GM18519 (cell line): ENCODE measurements around the gene NXPE3.
A peak's percentile ranks its signal among the peaks of the same experiment; 100 is the strongest.
"Not testable (repeated sequence)": the region's sequence is repeated elsewhere in the genome, so short reads cannot be mapped to it uniquely, and the experiment has no call there.

Experiments used
- ATAC-seq: cut with Tn5 transposase; IDR thresholded peaks from one replicate; pipeline ENCODE4 v1.9.1; 2021; ENCODE audit warnings: mild to moderate bottlenecking, moderate library complexity; ENCODE audit not compliant: unreplicated experiment, low FRiP score

NXPE3 gene

DNA sequence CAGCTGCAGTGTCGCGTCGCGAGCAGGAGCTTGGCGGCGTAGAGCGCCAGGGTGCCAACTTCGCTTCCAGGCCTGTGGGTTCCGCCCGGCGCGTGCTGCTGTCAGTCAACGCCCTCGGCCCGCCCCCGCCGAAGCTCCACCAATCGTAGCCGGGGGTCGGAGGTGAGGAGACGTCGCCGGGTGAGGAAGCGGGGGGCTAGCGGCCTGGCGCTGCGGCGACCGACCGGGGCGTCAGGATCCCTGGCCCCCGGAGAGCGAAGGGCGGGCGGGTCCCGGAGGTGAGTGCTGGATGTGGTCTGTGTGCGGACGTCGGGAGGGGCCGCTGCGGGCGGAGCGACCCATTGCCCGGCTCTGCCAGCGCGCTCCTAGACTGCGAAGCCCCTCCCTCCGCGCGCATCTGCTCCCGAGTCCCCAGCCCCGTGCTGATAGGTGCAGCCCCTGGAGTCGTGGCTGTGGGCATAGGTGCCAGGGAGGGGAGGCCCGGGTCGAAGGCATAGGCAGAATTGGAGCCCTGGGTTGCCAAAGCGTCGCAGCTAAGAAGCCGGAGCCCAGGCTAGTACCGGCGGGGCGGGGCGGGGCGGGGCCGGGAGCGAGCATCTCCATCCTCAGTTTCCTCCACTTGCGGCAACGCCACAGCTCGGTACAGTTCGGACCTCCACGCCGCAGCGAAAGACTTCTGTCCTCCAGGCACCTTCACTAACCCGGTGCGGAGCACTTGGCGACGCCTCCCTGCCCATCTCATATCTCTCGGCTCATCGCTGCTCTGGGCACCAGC is at the start of gene NXPE3:
TSS of gene NXPE3 (plus strand) at position 165 of the 775 bp plus-strand sequence. CDS start 6,386 bp downstream, outside the sequence.
- peak; percentile 83 for ATAC-seq

DNA sequence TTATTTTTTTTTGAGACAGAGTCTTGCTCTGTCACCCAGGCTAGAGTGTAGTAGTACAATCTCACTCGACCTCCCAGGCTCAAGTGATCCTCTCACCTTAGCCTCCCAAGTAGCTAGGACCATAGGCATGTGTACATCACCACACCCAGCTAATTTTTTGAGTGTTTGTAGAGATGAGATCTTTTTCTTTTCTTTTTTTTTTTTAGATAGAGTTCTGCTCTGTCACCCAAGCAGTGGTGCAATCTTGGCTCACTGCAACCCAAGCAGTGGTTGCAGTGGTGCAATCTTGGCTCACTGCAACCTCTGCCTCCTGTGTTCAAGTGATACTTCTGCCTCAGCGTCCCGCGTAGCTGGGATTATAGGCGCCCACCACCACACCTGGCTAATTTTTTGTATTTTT is 49.4 kb upstream of the NXPE3 start:
- ATAC-seq, result no peak

DNA sequence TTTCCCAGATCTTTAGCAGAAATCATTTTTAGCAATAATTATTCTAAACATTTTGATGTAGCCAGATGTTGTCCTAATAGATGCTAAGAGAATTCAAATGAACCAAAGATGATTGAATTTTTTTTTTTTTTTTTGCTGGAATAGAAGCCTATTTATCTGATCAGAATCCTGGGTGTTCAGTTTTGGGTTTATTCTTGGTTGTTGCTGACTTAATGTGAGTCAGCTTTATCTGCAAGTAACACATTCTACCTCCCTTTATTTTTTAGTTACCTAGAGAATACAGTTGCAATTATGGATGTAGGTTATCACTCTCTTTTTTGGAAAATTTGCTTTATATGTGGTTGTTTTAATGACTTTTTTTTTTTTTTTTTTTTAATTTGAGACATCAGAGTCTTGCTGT is 48.2 kb upstream of the NXPE3 start:
- ATAC-seq, result no peak

DNA sequence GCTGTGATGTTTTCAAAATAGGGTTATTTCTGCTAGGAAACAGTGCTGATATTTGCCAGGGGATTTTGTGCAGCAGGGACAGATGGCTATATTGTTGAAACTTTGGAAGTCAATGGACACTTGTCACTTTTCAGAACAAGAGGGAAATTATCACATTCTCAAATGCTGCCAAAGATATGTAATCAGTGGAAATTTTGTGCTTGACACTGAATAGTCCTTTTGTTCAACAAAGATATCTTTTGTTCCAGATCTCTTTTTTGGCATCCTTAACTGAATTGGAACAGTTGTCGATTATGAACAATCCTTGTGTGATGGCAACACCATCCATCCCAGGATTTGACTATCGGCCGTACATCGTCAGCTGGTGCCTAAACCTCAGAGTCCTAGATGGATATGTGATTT is 46.8 kb upstream of the NXPE3 start:
- no peak for ATAC-seq

DNA sequence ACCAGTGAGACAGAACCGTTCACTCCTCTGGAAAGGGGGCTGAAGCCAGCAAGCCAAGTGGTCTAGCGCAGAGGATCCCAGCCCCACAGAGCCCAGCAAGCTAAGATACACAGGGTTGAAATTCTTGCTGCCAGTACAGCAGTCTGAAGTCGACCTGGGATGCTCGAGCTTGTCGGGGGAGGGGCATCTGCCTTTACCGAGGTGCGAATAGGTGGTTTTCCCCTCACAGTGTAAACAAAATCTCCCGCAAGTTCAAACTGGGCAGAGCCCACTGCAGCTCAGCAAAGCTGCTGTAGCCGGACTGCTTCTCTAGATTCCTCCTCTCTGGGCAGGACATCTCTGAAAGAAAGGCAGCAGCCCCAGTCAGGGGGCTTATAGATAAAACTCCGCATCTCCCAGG is 43.2 kb upstream of the NXPE3 start:
- ATAC-seq, result no peak

DNA sequence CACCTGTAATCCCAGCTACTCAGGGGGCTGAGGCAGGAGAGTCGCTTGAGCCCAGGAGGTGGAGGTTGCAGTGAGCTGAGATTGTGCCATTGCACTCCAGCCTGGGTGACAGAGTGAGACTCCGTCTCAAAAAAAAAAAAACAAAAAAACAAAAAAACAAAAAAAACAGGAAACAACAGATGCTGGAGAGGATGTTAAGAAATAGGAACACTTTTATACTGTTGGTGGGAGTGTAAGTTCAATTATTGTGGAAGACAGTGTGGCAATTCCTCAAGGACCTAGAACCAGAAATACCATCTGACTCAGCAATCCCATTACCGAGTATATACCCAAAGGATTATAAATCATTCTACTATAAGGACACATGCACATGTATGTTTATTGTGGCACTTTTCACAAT is 37.1 kb upstream of the NXPE3 start:
- ATAC-seq, result not testable (repeated sequence)

DNA sequence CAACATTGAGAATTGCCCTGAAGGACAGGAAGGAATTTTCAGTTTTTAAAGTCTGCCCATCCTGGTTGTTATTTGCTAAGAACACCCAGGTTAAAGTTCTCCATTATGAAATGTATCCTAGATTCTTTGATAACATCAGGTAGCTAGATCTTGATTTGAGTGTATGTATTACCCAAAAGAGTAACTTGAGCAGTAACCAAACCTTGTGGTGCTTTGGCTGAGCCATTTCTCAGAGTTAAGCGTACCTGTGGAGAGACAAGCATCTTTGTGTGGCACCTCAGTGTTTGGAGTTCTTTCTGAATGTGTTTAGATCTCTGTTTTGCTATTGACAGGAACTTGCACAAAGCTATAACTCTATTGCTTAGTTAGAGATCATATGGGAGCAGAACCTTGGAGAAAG is 34.2 kb upstream of the NXPE3 start:
- no peak for ATAC-seq

DNA sequence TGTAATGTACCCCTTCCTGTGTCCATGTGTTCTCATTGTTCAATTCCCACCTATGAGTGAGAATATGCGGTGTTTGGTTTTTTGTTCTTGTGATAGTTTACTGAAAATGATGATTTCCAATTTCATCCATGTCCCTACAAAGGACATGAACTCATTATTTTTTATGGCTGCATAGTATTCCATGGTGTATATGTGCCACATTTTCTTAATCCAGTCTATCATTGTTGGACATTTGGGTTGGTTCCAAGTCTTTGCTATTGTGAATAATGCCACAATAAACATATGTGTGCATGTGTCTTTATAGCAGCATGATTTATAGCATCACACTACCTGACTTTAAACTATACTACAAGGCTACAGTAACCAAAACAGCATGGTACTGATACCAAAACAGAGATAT is 33.1 kb upstream of the NXPE3 start:
- not testable (repeated sequence) for ATAC-seq

DNA sequence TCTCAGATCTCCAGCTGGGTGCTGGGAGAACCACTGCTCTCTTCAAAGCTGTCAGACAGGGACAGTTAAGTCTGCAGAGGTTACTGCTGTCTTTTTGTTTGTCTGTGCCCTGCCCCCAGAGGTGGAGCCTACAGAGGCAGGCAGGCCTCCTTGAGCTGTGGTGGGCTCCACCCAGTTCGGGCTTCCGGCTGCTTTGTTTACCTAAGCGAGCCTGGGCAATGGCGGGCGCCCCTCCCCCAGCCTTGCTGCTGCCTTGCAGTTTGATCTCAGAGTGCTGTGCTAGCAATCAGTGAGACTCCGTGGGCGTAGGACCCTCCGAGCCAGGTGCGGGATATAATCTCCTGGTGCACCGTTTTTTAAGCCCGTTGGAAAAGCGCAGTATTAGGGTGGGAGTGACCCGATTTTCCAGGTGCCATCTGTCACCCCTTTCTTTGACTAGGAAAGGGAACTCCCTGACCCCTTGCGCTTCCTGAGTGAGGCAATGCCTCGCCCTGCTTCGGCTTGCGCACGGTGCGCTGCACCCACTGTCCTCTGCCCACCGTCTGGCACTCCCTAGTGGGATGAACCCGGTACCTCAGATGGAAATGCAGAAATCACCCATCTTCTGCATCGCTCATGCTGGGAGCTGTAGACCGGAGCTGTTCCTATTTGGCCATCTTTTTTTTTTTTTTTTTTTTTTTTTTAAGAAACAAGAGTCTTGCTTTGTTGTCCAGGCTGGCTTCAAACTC is 25.5 kb upstream of the NXPE3 start:
- ATAC-seq, result not testable (repeated sequence)

DNA sequence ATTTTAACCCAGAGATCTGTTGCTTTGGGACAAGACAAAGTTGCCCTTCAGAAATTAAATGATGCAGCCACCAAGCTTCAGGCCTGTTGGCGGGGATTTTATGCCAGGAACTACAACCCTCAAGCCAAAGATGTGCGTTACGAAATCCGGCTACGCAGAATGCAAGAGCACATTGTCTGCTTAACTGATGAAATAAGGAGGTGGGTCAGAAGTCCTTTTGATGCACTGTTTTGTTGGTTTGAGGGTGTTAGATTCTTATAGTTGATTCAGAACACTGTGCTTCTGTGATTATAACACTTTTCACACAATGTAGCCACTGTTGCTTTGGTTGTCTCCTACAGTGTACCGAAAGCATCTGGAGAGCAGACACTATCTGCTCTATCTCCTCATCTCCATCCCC is 20.8 kb upstream of the NXPE3 start:
- no peak for ATAC-seq

DNA sequence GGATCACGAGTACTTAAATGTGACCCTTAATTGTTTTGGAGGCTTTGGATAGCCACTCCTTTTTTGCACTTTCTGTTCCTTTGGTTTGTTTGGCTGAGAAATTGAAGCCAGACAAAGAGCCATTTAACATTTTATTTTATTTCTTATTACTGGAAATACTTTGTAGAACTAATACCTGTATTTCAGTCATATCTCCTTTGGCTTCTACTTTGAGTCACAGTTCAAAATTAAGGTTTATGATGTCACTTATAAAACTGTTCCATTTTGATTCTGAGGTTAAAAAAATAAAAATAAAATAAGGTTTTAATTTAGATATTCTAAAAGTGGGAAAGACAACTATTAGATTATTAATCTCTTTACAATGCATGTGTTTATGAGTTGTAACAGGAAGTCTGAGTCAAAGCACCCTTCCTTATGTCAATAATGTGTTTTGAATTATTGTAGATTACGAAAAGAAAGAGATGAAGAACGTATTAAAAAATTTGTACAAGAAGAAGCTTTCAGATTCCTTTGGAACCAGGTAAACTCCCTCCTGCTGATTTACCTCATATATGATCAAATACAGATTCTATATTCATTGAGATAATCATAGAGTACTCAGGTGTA is 16.9 kb upstream of the NXPE3 start:
- ATAC-seq, result no peak

DNA sequence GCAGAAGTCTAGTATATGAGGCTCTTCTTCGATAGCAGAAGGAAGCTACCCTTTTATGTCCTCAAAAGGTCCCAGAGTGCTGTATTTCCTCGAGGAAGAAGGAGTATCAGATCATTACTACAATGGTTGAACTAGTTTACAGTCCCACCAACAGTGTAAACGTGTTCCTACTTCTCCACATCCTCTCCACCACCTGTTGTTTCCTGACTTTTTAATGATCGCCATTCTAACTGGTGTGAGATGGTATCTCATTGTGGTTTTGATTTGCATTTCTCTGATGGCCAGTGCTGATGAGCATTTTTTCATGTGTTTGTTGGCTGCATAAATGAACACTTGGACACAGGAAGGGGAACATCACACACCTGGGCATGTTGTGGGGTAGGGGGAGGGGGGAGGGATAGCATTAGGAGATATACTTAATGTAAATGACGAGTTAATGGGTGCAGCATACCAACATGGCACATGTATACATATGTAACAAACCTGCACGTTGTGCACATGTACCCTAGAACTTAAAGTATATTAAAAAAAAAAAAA is 1.2 kb upstream of the NXPE3 start:
- not testable (repeated sequence) for ATAC-seq

DNA sequence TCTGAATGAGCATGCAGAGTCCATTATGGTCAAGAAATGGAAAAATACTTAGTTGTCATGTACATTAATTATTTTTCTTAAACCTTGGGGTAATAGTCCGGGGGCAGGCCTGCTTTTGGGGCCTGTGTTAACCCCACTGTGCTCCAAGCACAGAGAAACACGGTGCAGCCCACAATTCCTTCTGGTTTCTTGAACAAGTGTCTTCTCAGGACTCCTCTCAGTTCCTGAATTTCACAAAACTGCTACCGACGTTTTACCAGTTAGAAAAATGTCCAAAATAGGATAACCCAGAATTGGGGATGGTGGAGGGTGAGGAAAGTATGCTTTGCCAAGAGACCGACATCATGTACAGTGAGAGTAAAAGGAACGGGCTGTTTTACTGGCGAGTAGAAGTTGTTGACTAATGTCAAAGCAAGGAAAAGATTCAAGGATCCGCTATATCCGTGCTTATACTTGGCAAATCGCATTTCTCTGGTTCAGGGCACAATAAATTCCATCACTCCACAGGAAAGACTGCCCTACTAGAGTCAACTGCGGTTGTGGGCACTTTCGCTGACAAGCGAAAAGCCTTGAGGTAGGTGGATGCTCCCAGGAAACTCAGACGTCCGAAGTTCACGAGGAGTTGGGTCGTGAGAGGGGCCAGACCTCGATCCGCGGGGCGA is 495 bp upstream of the NXPE3 start:
- ATAC-seq, result no peak

DNA sequence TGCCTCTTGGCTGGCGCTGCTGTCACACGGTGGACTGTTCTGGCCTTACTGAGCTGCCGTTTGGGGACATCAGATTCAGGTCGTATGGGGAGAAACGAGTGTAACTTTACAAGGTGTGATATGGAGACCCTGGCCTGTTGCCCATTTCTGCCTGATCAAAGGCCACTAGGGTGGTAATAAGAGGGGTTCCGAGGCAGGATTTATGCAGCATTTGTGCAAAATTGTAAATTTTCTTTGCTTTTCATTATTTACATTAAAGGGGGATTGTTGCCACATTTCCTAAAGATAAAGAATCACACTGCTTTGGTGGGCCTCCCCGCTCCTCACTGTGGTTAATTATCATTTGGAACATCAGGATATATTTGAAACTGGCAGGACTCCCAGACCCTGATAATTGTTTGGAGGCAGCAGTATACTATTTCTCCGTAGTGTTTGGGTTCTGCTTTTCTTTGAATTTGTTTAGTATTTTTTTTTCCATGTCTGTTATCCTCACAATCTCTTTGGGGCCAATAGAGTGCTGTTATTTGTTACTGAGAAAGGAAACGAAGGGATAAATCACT is 891 bp downstream of the NXPE3 start:
- no peak for ATAC-seq

DNA sequence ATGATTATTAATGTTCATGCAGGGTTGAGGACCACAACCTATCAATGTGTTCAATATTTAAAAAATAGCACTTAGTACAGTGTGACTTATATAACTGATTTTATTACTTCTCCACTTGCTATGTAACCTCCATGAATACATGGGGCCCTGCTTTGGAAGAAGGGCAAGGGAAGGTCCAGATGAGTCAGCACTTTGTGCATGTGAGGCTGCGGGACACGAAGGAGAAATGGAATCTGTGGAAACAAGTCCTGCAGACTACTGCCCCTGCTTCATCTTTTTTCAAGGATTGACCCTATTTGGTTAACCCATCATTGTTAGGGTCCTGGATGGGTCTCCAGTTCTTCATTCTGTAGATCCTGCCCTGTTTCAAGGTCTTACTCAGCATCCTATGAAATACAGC is 1.6 kb downstream of the NXPE3 start:
- no peak for ATAC-seq

DNA sequence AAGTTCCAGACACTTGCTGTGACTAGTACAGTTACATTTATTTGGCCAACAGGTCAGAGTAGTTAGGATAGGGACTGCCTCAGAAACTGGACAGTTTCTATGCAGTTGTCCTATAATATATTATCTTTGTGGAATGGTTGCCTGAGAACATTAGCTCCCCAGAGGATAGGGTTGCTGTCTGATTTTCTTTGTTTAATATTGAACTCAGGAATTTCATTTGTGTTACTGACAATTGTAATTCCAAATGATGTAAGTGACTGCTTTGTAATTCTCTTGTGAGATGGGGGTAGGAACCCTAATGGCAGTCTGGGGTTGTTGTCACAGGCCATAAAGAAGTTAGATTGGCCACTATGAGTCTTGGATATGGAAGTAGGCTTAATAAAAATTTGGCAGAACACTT is 2.2 kb downstream of the NXPE3 start:
- no peak for ATAC-seq

DNA sequence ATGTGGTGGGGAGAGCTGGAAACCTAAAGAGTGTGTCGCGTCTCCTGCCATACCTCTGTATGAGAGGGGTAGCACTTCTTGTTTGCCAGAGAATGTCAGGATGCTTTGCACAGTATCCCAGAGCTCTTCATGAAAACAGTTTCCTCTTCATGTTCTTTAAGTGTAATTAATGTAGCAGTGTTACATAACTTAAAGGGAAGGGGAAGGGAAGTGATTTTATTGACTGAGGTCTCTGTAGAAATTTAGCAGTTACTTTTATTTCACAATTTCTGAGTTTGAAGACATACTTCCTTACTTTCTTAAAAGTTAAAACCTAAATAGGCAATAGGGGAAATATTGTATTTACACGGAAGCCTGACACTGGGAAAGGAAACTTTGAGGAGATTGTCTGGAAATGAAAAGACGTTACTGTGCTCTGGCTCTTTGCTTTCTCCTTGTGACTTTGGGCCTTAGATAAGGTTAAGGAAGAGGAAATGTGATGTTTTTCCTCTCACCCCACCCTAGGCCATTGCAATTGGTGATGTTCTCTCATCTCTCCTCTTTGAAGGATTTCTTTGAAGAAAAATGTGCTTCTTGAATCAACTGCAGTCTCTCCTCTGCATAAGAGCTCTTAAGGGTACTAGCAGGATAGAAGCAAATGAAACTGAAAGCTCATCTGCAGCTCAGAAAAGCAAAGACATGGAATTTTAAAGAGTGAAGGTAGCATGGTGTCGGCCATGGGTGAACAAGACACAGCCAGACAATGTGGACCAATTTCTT is 6.0 kb downstream of the NXPE3 start:
- no peak for ATAC-seq

DNA sequence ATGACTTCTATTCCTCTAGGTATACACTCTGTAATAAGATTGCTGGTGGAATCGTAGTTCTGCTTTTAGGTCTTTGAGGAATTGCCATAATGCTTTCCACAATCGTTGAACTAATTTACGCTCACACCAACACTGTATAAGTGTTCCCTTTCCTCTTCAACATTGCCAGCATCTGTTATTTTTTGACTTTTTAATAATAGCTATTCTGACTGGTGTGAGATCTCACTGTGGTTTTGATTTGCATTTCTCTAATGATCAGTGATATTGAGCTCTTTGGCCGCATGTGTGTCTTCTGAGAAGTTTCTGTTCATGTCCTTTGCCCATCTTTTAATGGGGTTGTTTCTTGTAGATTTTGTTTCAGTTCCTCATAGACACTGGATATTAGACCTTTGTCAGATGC is 12.8 kb downstream of the NXPE3 start:
- ATAC-seq, result peak; percentile 99

DNA sequence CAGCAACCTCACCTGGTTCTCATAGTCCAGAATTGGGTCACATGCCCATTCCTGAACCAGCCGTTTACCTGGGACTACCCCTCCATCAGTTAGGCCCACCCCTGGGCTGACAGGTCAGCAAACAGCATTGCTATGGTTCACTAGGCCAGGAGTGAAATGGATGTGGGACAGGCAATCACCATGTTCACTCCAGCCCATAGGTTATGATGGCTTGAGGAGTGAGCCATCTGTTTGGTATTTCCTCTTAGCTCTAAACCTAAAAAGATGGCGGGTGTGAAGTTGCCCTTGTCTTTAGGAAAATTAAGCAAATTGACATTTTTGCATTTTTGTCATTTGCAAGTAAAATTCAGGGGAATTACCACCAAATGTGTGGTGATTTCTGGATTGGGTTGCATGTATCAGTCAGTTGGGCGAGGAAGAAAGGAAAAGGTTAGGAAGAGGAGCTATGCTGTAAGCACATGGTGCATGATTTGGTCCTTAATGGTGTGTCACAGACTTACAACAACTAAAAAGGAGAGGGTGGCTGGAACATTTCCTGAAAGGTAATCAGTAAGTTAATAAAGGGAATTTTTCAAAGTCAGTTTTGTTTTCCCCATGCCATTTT is 17.2 kb downstream of the NXPE3 start:
- ATAC-seq, result no peak
